Lung (tissue), 13 donors: ENCODE results near the gene RPL12. TPM values are rescaled to one million over a fixed set of nuclear protein-coding genes. Genes with fewer than 3 reads are reported as not detected.

Source experiments
- ATAC-seq: fragments of 200-7000 bp; cut with Tn5 transposase; one replicate; pipeline ENCODE4 v1.9.1; 2020; ENCODE audit warnings: moderate number of reproducible peaks; ENCODE audit not compliant: insufficient read depth, low FRiP score
- DNase-seq, 3 donors: peaks; one replicate each; pipeline ENCODE4 v3.0.0-alpha.2; 2013 to 2017
- H3K27ac ChIP-seq, 2 donors: one replicate each; pipeline ENCODE4 v1.5.1; 2013; ENCODE audit warnings: mild to moderate bottlenecking in 2 of 2, moderate library complexity in 2 of 2, control low read depth in 1 of 2, inconsistent platforms in 1 of 2, low read depth in 1 of 2, low read length in 1 of 2
- H3K27me3 ChIP-seq, 3 donors: one replicate each; pipeline ENCODE4 v1.5.1; 2013; ENCODE audit warnings: low read length in 2 of 3; ENCODE audit not compliant: control insufficient read depth in 3 of 3, insufficient read depth in 3 of 3
- H3K36me3 ChIP-seq, 4 donors: one replicate each; pipeline ENCODE4 v1.5.1; 2013; ENCODE audit warnings: low read length in 4 of 4, mild to moderate bottlenecking in 1 of 4, moderate library complexity in 1 of 4; ENCODE audit not compliant: control insufficient read depth in 4 of 4, insufficient read depth in 4 of 4
- H3K4me1 ChIP-seq, 5 donors: one replicate each; pipeline ENCODE4 v1.5.1; 2013; ENCODE audit warnings: low read length in 5 of 5, mild to moderate bottlenecking in 2 of 5, moderate library complexity in 1 of 5; ENCODE audit not compliant: control insufficient read depth in 5 of 5, insufficient read depth in 5 of 5
- H3K4me3 ChIP-seq: one replicate; pipeline ENCODE4 v1.5.1; 2013; ENCODE audit warnings: mild to moderate bottlenecking, control low read depth, moderate library complexity
- H3K9ac ChIP-seq, 2 donors: one replicate each; pipeline ENCODE4 v1.5.1; 2013; ENCODE audit warnings: low read length in 2 of 2, control low read depth in 1 of 2; ENCODE audit not compliant: insufficient read depth in 1 of 2
- H3K9me3 ChIP-seq, 4 donors: one replicate each; pipeline ENCODE4 v1.5.1; 2013; ENCODE audit warnings: low read length in 3 of 4, mild to moderate bottlenecking in 1 of 4, moderate library complexity in 1 of 4; ENCODE audit not compliant: control insufficient read depth in 4 of 4, insufficient read depth in 3 of 4
- CTCF ChIP-seq: IDR thresholded peaks from 2 replicates; pipeline ENCODE4 v1.5.1; 2012; ENCODE audit warnings: mild to moderate bottlenecking; ENCODE audit errors: control extremely low read depth, extremely low read depth
- WGBS, 2 donors: extraction: QIAGEN DNeasy Blood & Tissue Kit; methylation state at CpG; one replicate each; pipeline ENCODE4 v1.1.7; 2013; 5-methylcytosine and 5-hydroxymethylcytosine counted together
- polyA plus RNA-seq, 2 donors: library from polyadenylated mRNA; stranded (reverse); fragments of 200-250 nt; gene quantifications; one replicate each; pipeline ENCODE4 v1.2.1, GENCODE V29; 2013
- small RNA-seq: library from RNA; depleted of rRNA; stranded (forward); fragments of <200 nt; gene quantifications from one replicate; pipeline ENCODE3, GENCODE V24; 2014; ENCODE audit warnings: low replicate concordance
- total RNA-seq, 2 donors: library from RNA; depleted of rRNA in 1 of 2; stranded (reverse); fragments of >200 nt in 1 of 2; gene quantifications; one replicate each; pipeline ENCODE4 v1.2.1, GENCODE V29; 2014 to 2021
- donor health status: control.
- donor health status: control.
- donor health status: Bipolar disorder and iron deficiency.
- donor health status: healthy.
- donor health status: DM: yes; HTN: yes; CAD: no.

Gene RPL12
- total and polyA plus RNA-seq, 4 donors: 768 to 5,137 (median 1,584) TPM

- peaks cover 0 to 8% (median 1%) of the 10 kb centered on the region in 4 donors for H3K36me3 ChIP-seq
- WGBS, 2 donors: 41 to 49% methylated on average over 5 of the region's 5 CpGs
- peak overlapping the region in 1 of 2 donors; percentile 65 for H3K9ac ChIP-seq
- peak overlapping the region; percentile 59 for H3K4me3 ChIP-seq
- no peak for ATAC-seq
- no peaks in the 10 kb centered on the region for H3K9me3 ChIP-seq
- no peaks in the 10 kb centered on the region for H3K27me3 ChIP-seq
- TF ChIP-seq CTCF: no peak
- DNase-seq: no peak
- H3K27ac ChIP-seq: no peak overlapping the region
- H3K4me1 ChIP-seq: peaks cover 0 to 12% (median 7%) of the 10 kb centered on the region in 5 donors
Measured at GRCh38 chr9:127398275-127398647, 52.9 kb downstream of the RPL12 start.

Small RNAs within 50 kb of the gene (small RNA-seq; reads per million reads assigned to genes)
- gene RF00019 (not detected), gene SNORA65 (124 reads per million, percentile 98 among the genes with 10 or more reads in this experiment)

Other genes with a start within 250 kb of the RPL12 start
- 10 to 100 TPM in 1 of 2 donors, 1 to 10 TPM in 1; 6.9 to 31.1 TPM for gene GARNL3, start 186.6 kb downstream of the RPL12 start, total RNA-seq
- gene GARNL3, start 186.6 kb downstream of the RPL12 start, polyA plus RNA-seq: 1 to 10 TPM; 1.5 to 1.8 TPM
- gene SLC2A8, start 54.2 kb downstream of the RPL12 start, total RNA-seq: 10 to 100 TPM in 1 of 2 donors, 1 to 10 TPM in 1; 8.9 to 18.8 TPM
- gene SLC2A8, start 54.2 kb downstream of the RPL12 start, polyA plus RNA-seq: 10 to 100 TPM; 14.7 to 17.9 TPM
- 1 to 10 TPM; 8.7 to 9.3 TPM for gene ZNF79, start 27.0 kb downstream of the RPL12 start, total RNA-seq
- 1 to 10 TPM; 3.1 TPM for gene ZNF79, start 27.0 kb downstream of the RPL12 start, polyA plus RNA-seq
- 10 to 100 TPM; 19.5 to 24.5 TPM for gene LRSAM1, start 104 bp upstream of the RPL12 start, total RNA-seq
- gene LRSAM1, start 104 bp upstream of the RPL12 start, polyA plus RNA-seq: 10 to 100 TPM; 13.5 to 16.6 TPM
- gene STXBP1, start 160.9 kb upstream of the RPL12 start, total RNA-seq: 10 to 100 TPM; 61.5 to 65.8 TPM
- gene STXBP1, start 160.9 kb upstream of the RPL12 start, polyA plus RNA-seq: 10 to 100 TPM; 19.2 to 32.0 TPM